ENCODE measurements around the gene PLA2G4B.

GRCh38 chr15:41876689-41877088 lies 38.0 kb downstream of the PLA2G4B start:
- TF ChIP-seq ZNF274 (IDR thresholded peaks at IDR 0.05; ENCODE audit: low read depth, low read length) = no peak
- TF ChIP-seq YY1 (IDR thresholded peaks at IDR 0.05; ENCODE audit: insufficient read depth, insufficient read length) = no peak
